Measurements from ENCODE around the gene SULF2.
"Not testable (repeated sequence)": the region's sequence is repeated elsewhere in the genome, so short reads cannot be mapped to it uniquely, and the experiment has no call there.

Gene SULF2

GRCh38 chr20:47804972-47805371 lies 19.7 kb upstream of the SULF2 start:
- not testable (repeated sequence) for DNase-seq (ENCODE audit: low read depth in 2 of 2)

DNA sequence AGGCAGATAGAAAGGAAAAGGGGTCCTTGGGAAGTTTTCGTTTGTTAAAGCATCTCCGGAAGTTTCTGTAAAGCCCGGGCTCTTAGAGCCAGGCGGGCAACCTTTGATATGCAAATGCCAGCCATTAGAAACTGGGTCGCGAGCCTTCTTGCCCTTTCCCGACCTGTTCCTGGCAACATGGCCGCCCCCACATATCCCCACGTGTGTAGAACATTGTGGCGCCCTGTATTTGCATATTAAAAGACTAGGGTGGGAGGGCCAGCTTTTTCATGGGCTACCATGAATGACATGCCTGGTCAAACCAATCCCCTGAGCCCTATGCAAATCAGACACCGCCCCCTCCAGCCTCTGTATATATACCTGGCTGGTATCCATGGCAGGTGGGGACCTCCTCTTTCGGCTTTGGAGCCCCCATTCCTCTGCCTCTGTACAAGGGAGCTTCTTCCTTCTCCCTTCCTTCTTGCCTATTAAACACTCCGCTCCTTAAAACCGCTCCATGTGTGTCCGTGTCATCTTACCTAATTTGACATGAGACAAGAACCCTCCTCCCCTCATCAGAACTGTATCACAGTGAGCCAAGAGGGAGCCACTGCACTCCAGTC lies 19.0 kb upstream of the SULF2 start:
- not testable (repeated sequence) for DNase-seq (ENCODE audit: low read depth in 2 of 2)

DNA sequence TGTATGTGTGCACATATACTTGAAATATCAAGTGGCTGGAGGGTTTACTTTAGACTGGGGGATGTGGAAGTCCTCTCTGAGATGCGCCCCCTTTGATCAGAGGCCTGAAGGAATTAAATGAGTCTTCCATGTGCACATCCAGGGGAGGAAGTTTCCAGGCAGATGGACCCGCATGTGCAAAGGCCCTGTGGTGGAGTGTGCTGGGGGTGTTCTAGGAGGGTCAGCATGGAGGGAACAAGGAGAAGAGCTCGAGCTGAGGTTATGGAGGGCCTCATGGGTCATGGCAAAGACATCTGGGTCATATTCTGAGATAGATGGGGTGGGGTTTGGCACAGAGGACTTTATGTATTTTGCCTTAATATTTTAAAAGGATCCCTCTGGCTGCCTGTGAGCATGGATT lies 17.7 kb upstream of the SULF2 start:
- DNase-seq (ENCODE audit: low read depth in 2 of 2), result no peak

- DNase-seq (ENCODE audit: low read depth in 2 of 2), result no peak
Observed at GRCh38 chr20:47802226-47802920, 17.1 kb upstream of the SULF2 start.

GRCh38 chr20:47801759-47802158 lies 16.5 kb upstream of the SULF2 start:
- DNase-seq (ENCODE audit: low read depth in 2 of 2), result no peak

GRCh38 chr20:47801079-47801478 lies 15.8 kb upstream of the SULF2 start:
- DNase-seq (ENCODE audit: low read depth in 2 of 2), result no peak

GRCh38 chr20:47800623-47801022 lies 15.3 kb upstream of the SULF2 start:
- DNase-seq (ENCODE audit: low read depth in 2 of 2), result no peak

GRCh38 chr20:47799116-47799715 lies 13.9 kb upstream of the SULF2 start:
- no peak for DNase-seq (ENCODE audit: low read depth in 2 of 2)

DNA sequence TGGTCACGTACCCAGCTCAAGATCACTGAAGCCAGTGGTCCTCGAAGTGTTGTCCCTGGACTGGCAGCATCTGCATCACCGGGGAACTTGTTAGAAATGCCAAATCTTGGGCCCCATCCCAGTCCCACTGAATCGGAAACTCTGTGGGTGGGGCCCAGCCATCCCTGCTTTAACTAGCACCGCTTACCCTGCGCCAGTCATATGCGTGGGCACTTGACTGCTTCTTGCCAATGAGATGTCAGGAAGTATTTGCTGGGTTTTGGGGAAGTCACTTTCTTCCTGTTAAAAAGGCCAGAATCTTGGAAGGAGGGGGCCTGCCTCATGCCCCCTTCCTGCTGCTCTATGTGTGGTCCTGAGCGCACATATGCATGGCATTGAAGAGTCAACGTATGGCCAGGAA lies 11.7 kb upstream of the SULF2 start:
- DNase-seq (ENCODE audit: low read depth in 2 of 2), result no peak

GRCh38 chr20:47795214-47795907 lies 10.1 kb upstream of the SULF2 start:
- DNase-seq (ENCODE audit: low read depth in 2 of 2), result no peak

DNA sequence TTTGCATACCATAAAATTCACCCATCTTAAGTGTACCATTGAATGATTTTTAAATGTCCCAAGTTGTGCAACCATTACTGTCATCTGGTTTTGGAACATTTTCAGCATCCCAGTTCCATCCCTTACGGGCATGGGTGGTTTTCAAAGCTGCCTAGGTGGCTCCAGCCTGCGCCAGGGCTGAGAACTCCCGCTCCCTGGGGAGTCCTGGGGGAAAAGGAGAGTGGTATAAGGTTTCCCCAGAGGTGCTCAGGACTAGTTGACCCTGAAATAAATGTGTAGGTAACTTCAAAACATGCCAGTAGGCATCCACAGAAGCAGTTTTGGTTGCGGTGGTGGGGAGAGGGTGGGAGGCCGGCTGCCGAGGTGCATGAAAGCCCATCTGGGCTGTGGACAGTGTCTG lies 9.0 kb upstream of the SULF2 start:
- not testable (repeated sequence) for DNase-seq (ENCODE audit: low read depth in 2 of 2)

DNA sequence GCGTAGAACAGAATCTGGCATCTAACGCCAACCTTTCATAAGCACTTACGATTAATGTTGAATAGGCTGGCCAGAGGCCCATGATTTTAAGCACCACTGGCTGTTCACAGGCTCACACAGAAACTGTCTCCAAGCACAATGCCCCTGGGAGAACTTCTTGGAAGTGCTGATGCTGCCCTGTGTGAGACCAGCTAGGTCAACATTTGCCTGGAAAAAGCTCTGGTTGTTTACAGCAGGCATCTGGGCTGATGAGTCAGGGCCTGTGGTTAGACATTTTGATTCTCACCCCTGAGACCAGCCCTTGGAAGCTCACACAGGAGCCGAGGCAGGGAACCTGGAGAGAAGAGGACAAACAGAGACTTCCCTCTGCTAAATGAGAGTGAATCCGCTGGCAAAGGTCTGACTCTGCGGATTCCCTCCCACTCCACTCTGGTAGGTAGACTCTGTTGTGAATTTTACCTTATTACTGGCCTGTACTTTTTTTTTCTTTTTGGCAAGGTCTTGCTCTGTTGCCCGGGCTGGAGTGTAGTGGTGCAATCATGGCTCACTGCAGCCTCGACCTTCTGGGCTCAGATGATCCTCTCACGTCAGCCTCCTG lies 6.8 kb upstream of the SULF2 start:
- DNase-seq (ENCODE audit: low read depth in 2 of 2), result no peak

DNA sequence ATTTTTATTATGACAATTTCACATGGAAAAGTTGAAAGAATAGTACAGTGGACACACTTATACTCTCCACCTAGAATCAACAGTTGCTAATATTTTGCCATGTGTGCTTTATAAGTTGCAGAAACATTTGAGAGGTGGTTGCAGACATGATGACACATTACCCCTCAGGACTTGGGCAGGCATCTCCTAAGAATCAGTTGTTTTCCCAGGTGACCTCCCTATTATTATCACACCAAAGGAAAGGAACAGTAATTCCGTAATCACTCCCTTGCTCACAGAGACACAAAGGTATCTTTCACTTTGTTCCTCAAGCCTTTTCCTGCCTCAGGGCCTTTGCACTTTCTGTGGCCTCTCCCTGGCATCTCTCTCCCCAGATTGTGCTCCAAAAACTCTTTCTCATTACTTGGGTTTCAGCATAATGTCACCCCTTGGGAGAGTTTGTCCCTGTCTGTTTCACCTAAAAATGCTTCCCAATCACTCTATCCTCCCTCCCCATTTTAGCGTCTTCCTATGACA lies 5.9 kb upstream of the SULF2 start:
- DNase-seq (ENCODE audit: low read depth in 2 of 2), result no peak

DNA sequence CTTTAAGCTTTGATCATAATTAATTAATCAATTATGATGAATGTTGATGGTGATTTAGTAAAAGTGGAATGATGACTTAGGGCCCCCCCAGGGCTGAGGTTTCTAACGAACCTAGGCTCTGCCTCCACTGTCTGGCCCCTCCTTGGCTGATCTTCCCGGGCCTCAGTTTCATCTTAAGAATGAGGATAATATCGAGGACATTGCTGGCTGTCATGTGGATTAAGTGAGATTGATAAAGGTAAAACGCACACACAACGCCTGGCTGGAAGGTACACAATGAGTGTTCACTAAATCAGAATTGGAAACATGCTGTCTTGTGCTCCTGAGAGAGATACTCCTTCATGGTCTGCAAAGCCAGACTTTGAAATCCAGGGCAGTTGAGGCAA lies 5.3 kb upstream of the SULF2 start:
- no peak for DNase-seq (ENCODE audit: low read depth in 2 of 2)

DNA sequence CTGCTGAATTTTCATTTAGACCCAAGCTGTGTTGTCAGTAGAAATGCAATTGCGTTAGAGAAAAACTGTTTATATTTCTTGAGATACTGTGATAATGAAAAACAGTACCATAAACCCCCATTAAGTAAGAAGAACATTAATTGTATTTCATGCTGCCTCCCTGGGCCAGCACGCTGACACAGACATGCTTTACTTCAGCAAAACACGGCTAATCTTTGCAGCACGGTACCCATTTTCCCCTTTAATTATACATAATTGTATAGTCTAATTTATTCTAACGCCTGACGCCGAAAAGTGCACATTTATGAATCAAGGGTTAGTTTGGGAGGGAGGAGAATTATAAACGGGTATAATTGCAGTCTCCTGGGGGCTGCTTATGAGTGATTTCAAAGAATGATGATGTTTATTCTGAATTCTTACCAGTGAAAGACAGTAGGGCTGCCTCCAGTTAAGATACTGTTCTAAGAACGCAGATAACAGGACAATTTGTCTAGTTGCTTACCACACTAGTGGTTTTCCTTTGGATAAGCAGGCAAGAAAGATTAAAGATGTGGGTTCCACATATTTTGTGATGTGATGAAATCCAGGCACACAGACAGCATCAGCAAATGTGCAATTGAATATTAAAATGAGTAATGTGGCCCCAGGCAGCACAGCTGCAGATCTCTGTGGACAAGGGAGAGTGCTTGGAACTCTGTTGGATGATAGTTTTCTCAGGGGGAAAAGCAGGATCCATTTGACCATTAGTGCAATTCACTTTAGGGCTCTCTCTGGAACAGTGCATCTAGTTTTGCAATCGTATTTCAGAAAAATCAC lies 4.7 kb upstream of the SULF2 start:
- no peak for DNase-seq (ENCODE audit: low read depth in 2 of 2)

- DNase-seq (ENCODE audit: low read depth in 2 of 2), result no peak
Observed at GRCh38 chr20:47789081-47789763, 3.9 kb upstream of the SULF2 start.

- DNase-seq (ENCODE audit: low read depth in 2 of 2), result no peak
Observed at GRCh38 chr20:47788741-47789080, 3.4 kb upstream of the SULF2 start.

GRCh38 chr20:47786765-47787107 lies 1.5 kb upstream of the SULF2 start:
- DNase-seq (ENCODE audit: low read depth in 2 of 2), result no peak

GRCh38 chr20:47785854-47786764 lies 828 bp upstream of the SULF2 start:
- no peak for DNase-seq (ENCODE audit: low read depth in 2 of 2)

All from stimulated activated CD4-positive, alpha-beta T cell treated with anti-CD3 and anti-CD28 coated beads, Interleukin-1b, Interleukin-23, amount 100 ng/mL, for 1 hour (primary cell).